ENCODE measurements around the gene MAP3K15. TPM values are rescaled to one million over a fixed set of nuclear protein-coding genes. Genes with fewer than 3 reads are reported as not detected.

Gene MAP3K15
- total RNA-seq, 1 experiment from 2014 or later = 0.06 TPM

- BruUV-seq (replicated peaks) = no TSS peak
- no peak overlapping the region for H3K4me3 ChIP-seq (ENCODE audit: low read depth, low read length, poor library complexity, severe bottlenecking)
- H3K4me1 ChIP-seq (ENCODE audit: insufficient read depth, low read length, poor library complexity, severe bottlenecking) = no peaks in the 10 kb centered on the region
- no peaks in the 10 kb centered on the region for H3K9me3 ChIP-seq (ENCODE audit: low read depth, low read length, poor library complexity, severe bottlenecking)
- intact Hi-C loops (cut with micrococcal nuclease; ENCODE audit: unreplicated experiment) = loop anchor here (5.0 kb wide), 1 partner anchor 686 kb away; no protein-coding TSS in a partner anchor
- no peak overlapping the region for H3K27ac ChIP-seq (ENCODE audit: low read depth, low read length, poor library complexity, severe bottlenecking)
- H3K27me3 ChIP-seq (replicated peaks; ENCODE audit: insufficient read depth, low read depth, low read length, poor library complexity) = peaks cover 10% of the 10 kb centered on the region
- CTCF ChIA-PET = interaction anchor here (0.6 kb wide), 1 partner anchor 63 kb away, joined by 7 read pairs; no protein-coding TSS in a partner anchor
- no peaks in the 10 kb centered on the region for H3K36me3 ChIP-seq (ENCODE audit: insufficient read depth, low read length, poor library complexity, severe bottlenecking)
- POLR2A ChIA-PET (ENCODE audit: low non-redundant PET) = no interaction called here
- TF ChIP-seq CTCF (conservative IDR thresholded peaks at IDR 0.05; ENCODE audit: low read depth, low read length) (no peak), EZH2 (IDR thresholded peaks at IDR 0.05; ENCODE audit: borderline replicate concordance, low read depth, low read length, poor library complexity, severe bottlenecking) (no peak)
- DNase-seq (ENCODE audit: low spot score) = no peak
These were observed 134.0 kb downstream of the MAP3K15 start for GRCh38 chrX:19381326-19381725.

- Histone ChIP-seq H3K27ac (ENCODE audit: low read depth, low read length, poor library complexity, severe bottlenecking) (no peak overlapping the region), H3K4me1 (ENCODE audit: insufficient read depth, low read length, poor library complexity, severe bottlenecking) (no peaks in the 10 kb centered on the region), H3K27me3 (replicated peaks; ENCODE audit: insufficient read depth, low read depth, low read length, poor library complexity) (peaks cover 6% of the 10 kb centered on the region), H3K36me3 (ENCODE audit: insufficient read depth, low read length, poor library complexity, severe bottlenecking) (no peaks in the 10 kb centered on the region), H3K9me3 (ENCODE audit: low read depth, low read length, poor library complexity, severe bottlenecking) (no peaks in the 10 kb centered on the region), H3K4me3 (ENCODE audit: low read depth, low read length, poor library complexity, severe bottlenecking) (no peak overlapping the region)
- ChIA-PET POLR2A (ENCODE audit: low non-redundant PET) (no interaction called here), CTCF (no interaction called here)
- intact Hi-C loops (cut with micrococcal nuclease; ENCODE audit: unreplicated experiment) = no loop called here
- no peak for DNase-seq (ENCODE audit: low spot score)
- BruUV-seq (replicated peaks) = no TSS peak
- TF ChIP-seq CTCF (conservative IDR thresholded peaks at IDR 0.05; ENCODE audit: low read depth, low read length) = no peak
- no peak for TF ChIP-seq EZH2 (IDR thresholded peaks at IDR 0.05; ENCODE audit: borderline replicate concordance, low read depth, low read length, poor library complexity, severe bottlenecking)
These were observed 137.5 kb downstream of the MAP3K15 start for GRCh38 chrX:19377799-19378198.

GRCh38 chrX:19375546-19375945, 139.8 kb downstream of the MAP3K15 start:
- CTCF ChIA-PET = no interaction called here
- POLR2A ChIA-PET (ENCODE audit: low non-redundant PET) = no interaction called here

More at GRCh38 chrX:19375546-19375945, 139.8 kb downstream of the MAP3K15 start:
- no peak overlapping the region for H3K4me3 ChIP-seq (ENCODE audit: low read depth, low read length, poor library complexity, severe bottlenecking)
- no peaks in the 10 kb centered on the region for H3K9me3 ChIP-seq (ENCODE audit: low read depth, low read length, poor library complexity, severe bottlenecking)
- H3K4me1 ChIP-seq (ENCODE audit: insufficient read depth, low read length, poor library complexity, severe bottlenecking) = no peaks in the 10 kb centered on the region
- no peak overlapping the region for H3K27ac ChIP-seq (ENCODE audit: low read depth, low read length, poor library complexity, severe bottlenecking)
- peaks cover 6% of the 10 kb centered on the region for H3K27me3 ChIP-seq (replicated peaks; ENCODE audit: insufficient read depth, low read depth, low read length, poor library complexity)
- TF ChIP-seq EZH2 (IDR thresholded peaks at IDR 0.05; ENCODE audit: borderline replicate concordance, low read depth, low read length, poor library complexity, severe bottlenecking) = no peak
- no peak for TF ChIP-seq CTCF (conservative IDR thresholded peaks at IDR 0.05; ENCODE audit: low read depth, low read length)
- DNase-seq (ENCODE audit: low spot score) = no peak
- no peaks in the 10 kb centered on the region for H3K36me3 ChIP-seq (ENCODE audit: insufficient read depth, low read length, poor library complexity, severe bottlenecking)
- intact Hi-C loops (cut with micrococcal nuclease; ENCODE audit: unreplicated experiment) = no loop called here
- BruUV-seq (replicated peaks) = no TSS peak
